Chondrocyte (in vitro differentiated cells): ENCODE results near the gene SDK2. TPM values are rescaled to one million over a fixed set of nuclear protein-coding genes. Genes with fewer than 3 reads are reported as not detected.

Experiments
- DNase-seq: peaks from one replicate; pipeline ENCODE4 v3.0.0; 2021; ENCODE audit warnings: mixed read lengths, low spot score
- H3K27ac Mint-ChIP-seq: one replicate; pipeline ENCODE4 v1.8.0; 2021; ENCODE audit warnings: mild to moderate bottlenecking, moderate library complexity, mixed read lengths; ENCODE audit not compliant: unreplicated experiment
- H3K27me3 Mint-ChIP-seq: 2 replicates; pipeline ENCODE4 v1.8.0; 2021; ENCODE audit warnings: low read depth, mixed read lengths
- H3K36me3 Mint-ChIP-seq: 2 replicates; pipeline ENCODE4 v1.8.0; 2021; ENCODE audit warnings: low read depth, mixed read lengths
- H3K4me1 Mint-ChIP-seq: 2 replicates; pipeline ENCODE4 v1.8.0; 2021; ENCODE audit warnings: low read depth, mild to moderate bottlenecking, mixed read lengths
- H3K4me3 Mint-ChIP-seq: one replicate; pipeline ENCODE4 v1.8.0; 2021; ENCODE audit warnings: mild to moderate bottlenecking, moderate library complexity, mixed read lengths; ENCODE audit not compliant: unreplicated experiment
- H3K9me3 Mint-ChIP-seq: 2 replicates; pipeline ENCODE4 v1.8.0; 2021; ENCODE audit warnings: low read depth, mixed read lengths
- CTCF ChIP-seq: fragments of 200-600 bp; sonication (generic); IDR thresholded peaks from 2 replicates; pipeline ENCODE4 v1.5.0; 2021; ENCODE audit warnings: antibody characterized with exemption, mild to moderate bottlenecking, moderate library complexity
- total RNA-seq: library from RNA; stranded (reverse); gene quantifications from 3 replicates; pipeline ENCODE4 v1.2.1, GENCODE V29; 2021

The SDK2 gene
- total RNA-seq, 1 donor from 2014 or later = 15.8 TPM

- no peaks in the 10 kb centered on the region for H3K36me3 Mint-ChIP-seq
- no peaks in the 10 kb centered on the region for H3K4me1 Mint-ChIP-seq
- H3K4me3 Mint-ChIP-seq = no peak overlapping the region
- no peaks in the 10 kb centered on the region for H3K27me3 Mint-ChIP-seq
- H3K9me3 Mint-ChIP-seq = no peaks in the 10 kb centered on the region
- TF ChIP-seq CTCF = no peak
- no peak for DNase-seq
- H3K27ac Mint-ChIP-seq = no peak overlapping the region
These were observed 83.1 kb downstream of the SDK2 start for GRCh38 chr17:73561111-73561510.

DNA sequence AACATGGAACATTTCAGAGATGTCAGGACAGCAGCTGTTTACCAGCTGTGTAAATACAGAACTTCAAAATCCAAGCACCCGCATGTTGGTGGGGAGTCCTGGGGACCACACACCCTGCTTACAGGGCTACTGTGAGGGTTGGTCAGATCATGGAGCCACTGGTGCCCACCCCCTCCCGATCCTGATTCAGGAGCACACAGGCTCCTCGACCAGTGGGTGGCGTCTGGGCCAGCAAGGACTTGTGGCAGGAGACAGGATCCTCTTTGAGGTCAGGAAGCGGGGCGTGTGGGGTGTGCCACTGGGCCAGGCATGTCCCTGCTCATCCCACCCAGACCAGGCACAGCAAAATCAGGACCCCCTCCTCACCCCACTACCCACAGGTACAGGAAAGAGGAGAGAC lies 83.6 kb downstream of the SDK2 start:
- Mint-ChIP-seq H3K36me3 (no peaks in the 10 kb centered on the region), H3K9me3 (no peaks in the 10 kb centered on the region), H3K27me3 (no peaks in the 10 kb centered on the region), H3K4me1 (no peaks in the 10 kb centered on the region), H3K27ac (no peak overlapping the region), H3K4me3 (no peak overlapping the region)
- DNase-seq = no peak
- TF ChIP-seq CTCF = no peak

- H3K27ac Mint-ChIP-seq = no peak overlapping the region
- no peak for TF ChIP-seq CTCF
- H3K9me3 Mint-ChIP-seq = peaks cover 2% of the 10 kb centered on the region
- H3K36me3 Mint-ChIP-seq = no peaks in the 10 kb centered on the region
- no peaks in the 10 kb centered on the region for H3K4me1 Mint-ChIP-seq
- DNase-seq = no peak
- no peaks in the 10 kb centered on the region for H3K27me3 Mint-ChIP-seq
- H3K4me3 Mint-ChIP-seq = no peak overlapping the region
These were observed 84.7 kb downstream of the SDK2 start for GRCh38 chr17:73559532-73559931.

GRCh38 chr17:73555199-73555960 lies 88.9 kb downstream of the SDK2 start:
- no peaks in the 10 kb centered on the region for H3K36me3 Mint-ChIP-seq
- H3K9me3 Mint-ChIP-seq = peaks cover 3% of the 10 kb centered on the region
- no peak for TF ChIP-seq CTCF
- H3K27me3 Mint-ChIP-seq = no peaks in the 10 kb centered on the region
- H3K27ac Mint-ChIP-seq = no peak overlapping the region
- peaks cover 5% of the 10 kb centered on the region for H3K4me1 Mint-ChIP-seq
- H3K4me3 Mint-ChIP-seq = no peak overlapping the region
- no peak for DNase-seq

DNA sequence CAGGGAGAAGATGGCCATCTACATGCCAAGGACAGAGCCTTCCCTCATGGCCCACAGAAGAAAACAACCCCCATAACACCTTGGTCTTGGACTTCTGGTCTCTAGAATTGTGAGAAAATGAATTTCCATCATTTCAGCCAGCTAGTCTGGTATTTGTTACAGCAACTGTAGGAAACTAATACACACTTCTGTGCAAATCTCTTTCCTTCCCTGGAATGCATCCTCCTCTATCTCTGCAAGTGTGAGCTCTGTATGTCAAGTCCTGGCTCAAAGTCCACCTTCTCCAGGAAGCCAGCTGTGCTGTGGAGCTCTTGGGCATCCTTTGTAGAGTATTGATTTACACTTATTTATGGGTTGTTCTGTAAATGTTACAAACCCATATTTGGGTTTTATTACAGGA lies 89.7 kb downstream of the SDK2 start:
- Mint-ChIP-seq H3K27ac (no peak overlapping the region), H3K4me3 (no peak overlapping the region), H3K9me3 (peaks cover 3% of the 10 kb centered on the region), H3K36me3 (no peaks in the 10 kb centered on the region), H3K4me1 (peaks cover 6% of the 10 kb centered on the region), H3K27me3 (no peaks in the 10 kb centered on the region)
- TF ChIP-seq CTCF = no peak
- no peak for DNase-seq
